NB4 (cell line): ENCODE measurements around the gene CMSS1.

Experiments
- DNase-seq: peaks from one replicate; pipeline ENCODE4 v3.0.0; 2010; ENCODE audit warnings: low read depth
- H3K4me3 ChIP-seq: one replicate; pipeline ENCODE4 v1.5.1; 2011; ENCODE audit warnings: mild to moderate bottlenecking, low read depth, low read length, moderate library complexity
- MYC ChIP-seq: IDR thresholded peaks from 2 replicates; pipeline ENCODE4 v1.6.1; 2011; ENCODE audit warnings: low read depth, low read length
- POLR2A ChIP-seq: IDR thresholded peaks from 2 replicates; pipeline ENCODE4 v1.6.1; 2011; ENCODE audit warnings: mild to moderate bottlenecking; ENCODE audit not compliant: insufficient read length; ENCODE audit errors: extremely low read depth
- TF ChIP-seq, protein P1 (sequence below): IDR thresholded peaks from 2 replicates; pipeline ENCODE4 v1.6.1; 2011; ENCODE audit warnings: low read depth, low read length
- TF ChIP-seq, protein P2 (sequence below): IDR thresholded peaks from one replicate; pipeline ENCODE4 v1.5.1; 2012; ENCODE audit warnings: low read depth, low read length

Gene CMSS1

DNA sequence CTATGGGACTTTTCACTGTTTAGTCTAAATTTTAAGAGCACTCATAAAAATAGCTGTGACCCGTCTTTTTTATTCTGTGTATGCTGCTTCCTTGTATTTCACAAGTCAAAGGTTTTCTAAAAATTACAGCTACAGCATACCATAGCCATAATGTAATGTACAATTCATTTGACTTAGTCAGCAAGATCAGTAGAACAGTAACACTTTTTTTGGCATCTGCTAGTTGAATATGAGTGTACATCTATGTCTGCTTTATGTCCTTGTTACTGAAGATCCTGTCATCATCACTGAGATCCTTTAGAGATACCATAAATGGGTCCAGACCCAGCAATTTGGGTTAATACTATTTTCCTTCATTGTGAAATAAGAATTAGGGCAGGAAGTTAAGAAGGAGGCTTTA is 42.2 kb downstream of the CMSS1 start:
- no peak overlapping the region for H3K4me3 ChIP-seq
- no peak for DNase-seq
- TF ChIP-seq, protein P1, sequence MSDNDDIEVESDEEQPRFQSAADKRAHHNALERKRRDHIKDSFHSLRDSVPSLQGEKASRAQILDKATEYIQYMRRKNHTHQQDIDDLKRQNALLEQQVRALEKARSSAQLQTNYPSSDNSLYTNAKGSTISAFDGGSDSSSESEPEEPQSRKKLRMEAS: no peak
- TF ChIP-seq MYC (no peak), POLR2A (no peak)
- TF ChIP-seq, protein P2, sequence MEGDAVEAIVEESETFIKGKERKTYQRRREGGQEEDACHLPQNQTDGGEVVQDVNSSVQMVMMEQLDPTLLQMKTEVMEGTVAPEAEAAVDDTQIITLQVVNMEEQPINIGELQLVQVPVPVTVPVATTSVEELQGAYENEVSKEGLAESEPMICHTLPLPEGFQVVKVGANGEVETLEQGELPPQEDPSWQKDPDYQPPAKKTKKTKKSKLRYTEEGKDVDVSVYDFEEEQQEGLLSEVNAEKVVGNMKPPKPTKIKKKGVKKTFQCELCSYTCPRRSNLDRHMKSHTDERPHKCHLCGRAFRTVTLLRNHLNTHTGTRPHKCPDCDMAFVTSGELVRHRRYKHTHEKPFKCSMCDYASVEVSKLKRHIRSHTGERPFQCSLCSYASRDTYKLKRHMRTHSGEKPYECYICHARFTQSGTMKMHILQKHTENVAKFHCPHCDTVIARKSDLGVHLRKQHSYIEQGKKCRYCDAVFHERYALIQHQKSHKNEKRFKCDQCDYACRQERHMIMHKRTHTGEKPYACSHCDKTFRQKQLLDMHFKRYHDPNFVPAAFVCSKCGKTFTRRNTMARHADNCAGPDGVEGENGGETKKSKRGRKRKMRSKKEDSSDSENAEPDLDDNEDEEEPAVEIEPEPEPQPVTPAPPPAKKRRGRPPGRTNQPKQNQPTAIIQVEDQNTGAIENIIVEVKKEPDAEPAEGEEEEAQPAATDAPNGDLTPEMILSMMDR: no peak

DNA sequence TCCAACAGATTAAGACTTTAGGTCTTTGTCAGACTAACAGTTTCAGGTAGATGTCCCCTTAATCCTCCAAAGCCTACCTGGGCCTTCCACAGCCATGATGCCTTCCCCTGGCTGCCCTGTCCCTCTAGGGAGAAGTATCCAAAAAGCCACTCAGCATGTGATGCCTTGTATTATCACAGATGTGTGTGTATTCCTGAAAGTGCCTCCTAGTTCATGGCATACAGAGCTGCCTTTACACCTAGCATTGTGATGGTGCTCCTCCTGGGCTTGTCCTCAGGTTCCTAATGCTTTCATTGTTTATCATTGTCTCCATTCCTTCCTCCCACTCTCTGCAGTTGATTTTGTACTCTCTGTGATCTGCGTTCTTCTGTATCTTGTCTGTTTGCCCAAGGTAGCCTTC is 43.6 kb downstream of the CMSS1 start:
- TF ChIP-seq MYC (no peak), POLR2A (no peak)
- TF ChIP-seq, protein P2: no peak
- TF ChIP-seq, protein P1: no peak
- H3K4me3 ChIP-seq: no peak overlapping the region
- DNase-seq: no peak

DNA sequence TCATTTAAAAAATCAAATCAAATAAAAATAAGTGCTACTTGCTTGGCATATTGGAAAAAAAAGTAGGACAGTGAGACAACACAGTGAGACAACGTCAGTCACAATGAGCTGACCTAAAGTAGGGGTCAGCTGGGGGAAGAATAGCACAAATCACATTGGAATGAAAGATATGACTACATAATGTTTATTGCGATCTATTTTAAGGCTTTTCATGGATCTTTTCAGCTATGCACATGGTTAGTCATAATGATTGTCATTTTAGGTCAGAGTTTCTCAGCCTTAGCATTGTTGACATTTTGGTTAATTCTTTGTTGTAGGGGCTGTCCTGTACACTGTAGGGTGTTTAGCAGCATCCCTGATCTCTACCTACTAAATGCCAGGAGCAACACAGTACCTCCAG is 44.5 kb downstream of the CMSS1 start:
- DNase-seq: no peak
- H3K4me3 ChIP-seq: no peak overlapping the region
- TF ChIP-seq MYC (no peak), POLR2A (no peak)
- TF ChIP-seq, protein P1: no peak
- TF ChIP-seq, protein P2: no peak

DNA sequence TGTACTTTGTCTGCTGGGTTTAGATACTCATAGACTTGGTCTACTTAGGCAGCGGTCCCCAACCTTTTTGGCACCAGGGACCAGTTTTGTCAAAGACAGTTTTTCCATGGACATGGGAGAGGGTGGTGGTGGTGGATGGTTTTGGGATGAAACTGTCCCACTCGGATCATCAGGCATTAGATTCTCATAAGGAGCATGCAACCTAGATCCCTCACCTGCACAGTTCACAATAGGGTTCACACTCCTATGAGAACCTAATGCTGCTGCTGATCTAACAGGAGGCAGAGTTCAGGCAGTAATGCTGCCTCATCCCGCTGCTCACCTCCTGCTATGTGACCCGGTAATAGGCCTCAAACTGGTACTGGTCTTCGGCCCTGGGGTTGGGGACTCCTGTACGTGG is 45.3 kb downstream of the CMSS1 start:
- TF ChIP-seq, protein P1: no peak
- no peak for TF ChIP-seq MYC
- TF ChIP-seq POLR2A: no peak
- TF ChIP-seq, protein P2: no peak
- H3K4me3 ChIP-seq: no peak overlapping the region
- DNase-seq: no peak

DNA sequence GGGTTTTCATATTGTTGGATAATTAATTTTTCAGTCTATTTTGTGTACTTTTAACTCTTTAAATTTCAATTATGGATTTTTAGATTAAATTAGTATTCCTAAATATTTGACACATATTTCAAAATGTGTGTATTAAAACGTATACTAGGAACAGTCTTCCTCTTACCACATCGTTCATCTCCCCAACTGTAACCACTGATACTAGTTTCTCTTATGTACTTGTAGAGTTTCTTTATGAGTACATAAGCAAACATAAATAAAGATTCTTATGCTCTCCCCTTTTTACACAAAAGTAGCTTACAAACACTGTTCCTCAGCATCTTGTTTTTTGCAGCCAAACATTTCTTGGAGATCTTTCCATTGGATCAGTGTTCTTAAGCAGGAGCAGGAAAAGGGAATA is 45.9 kb downstream of the CMSS1 start:
- DNase-seq: no peak
- TF ChIP-seq MYC (no peak), POLR2A (no peak)
- TF ChIP-seq, protein P1: no peak
- TF ChIP-seq, protein P2: no peak

DNA sequence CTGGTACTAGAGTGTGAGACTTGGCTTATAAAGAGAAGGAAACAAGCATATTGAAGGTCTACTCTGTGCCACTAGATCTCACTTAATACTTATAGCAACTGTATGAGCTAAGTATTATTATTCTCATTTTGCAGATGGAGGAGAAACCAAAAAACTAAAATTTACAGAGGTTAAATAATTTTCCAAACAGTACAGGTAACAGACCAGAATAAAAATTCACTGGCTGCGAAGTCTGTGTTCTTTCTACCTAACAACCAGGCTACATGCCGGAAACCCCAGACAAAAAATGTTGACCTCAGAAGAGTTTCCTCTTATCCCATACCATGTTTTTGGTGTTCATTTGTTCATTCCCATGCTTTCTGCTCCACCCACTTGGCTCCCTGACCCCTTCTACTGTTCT is 46.6 kb downstream of the CMSS1 start:
- no peak for DNase-seq

More for the DNA sequence above, 45.9 kb downstream of the CMSS1 start:
- no peak overlapping the region for H3K4me3 ChIP-seq

More for the DNA sequence above, 46.6 kb downstream of the CMSS1 start:
- TF ChIP-seq, protein P1: no peak
- TF ChIP-seq MYC: no peak
- TF ChIP-seq, protein P2: no peak
- no peak for TF ChIP-seq POLR2A
- no peak overlapping the region for H3K4me3 ChIP-seq
